ENCODE measurements around the gene FRMD4A. TPM values are rescaled to one million over a fixed set of nuclear protein-coding genes. Genes with fewer than 3 reads are reported as not detected.

Gene FRMD4A
- total and polyA plus RNA-seq, 10 of the 15 experiments (the other 5 are each of a cell fraction or from before 2014, with no cell fraction given): 17.8 to 75.2 (median 39.1) TPM

GRCh38 chr10:13997650-13998049, 333.1 kb downstream of the FRMD4A start:
- Histone ChIP-seq H3K27ac (ENCODE audit: control insufficient read depth, insufficient read depth) (no peak overlapping the region), H3K9me3 (replicated peaks; ENCODE audit: control insufficient read depth, insufficient read depth, low read length) (peaks cover 5% of the 10 kb centered on the region; the same call in 2 of the 3 replicates), H3K4me2 (ENCODE audit: control insufficient read depth, insufficient read depth) (no peak overlapping the region), H3K9ac (ENCODE audit: control insufficient read depth, insufficient read depth, low read length) (no peak overlapping the region), H3K4me1 (ENCODE audit: control insufficient read depth, insufficient read depth, low read length) (no peaks in the 10 kb centered on the region), H3K36me3 (ENCODE audit: control insufficient read depth in 2 of 2, insufficient read depth in 2 of 2, low read length in 1 of 2) (no peaks in the 10 kb centered on the region; a peak in 1 of 4 replicates), H4K20me1 (ENCODE audit: control insufficient read depth, insufficient read depth) (no peaks in the 10 kb centered on the region), H3K27me3 (replicated peaks in 1 of 2; ENCODE audit: control insufficient read depth in 2 of 2, insufficient read depth in 2 of 2, low read length in 1 of 2) (no peaks in the 10 kb centered on the region), H2AFZ (ENCODE audit: control insufficient read depth, low read depth, low read length) (no peak overlapping the region), H3K4me3 (no peak overlapping the region), H3K79me2 (ENCODE audit: control insufficient read depth, insufficient read depth, low read length) (peaks cover 12% of the 10 kb centered on the region)
- in situ Hi-C loops (cut with MboI) (no loop called here), intact Hi-C loops (cut with micrococcal nuclease; ENCODE audit: unreplicated experiment) (no loop called here)
- TF ChIP-seq EED (IDR thresholded peaks at IDR 0.05; ENCODE audit: low read depth): no peak
- no peak for TF ChIP-seq ZZZ3 (IDR thresholded peaks at IDR 0.05; ENCODE audit: control insufficient read depth, insufficient read length, low read depth)
- TF ChIP-seq, protein P1, sequence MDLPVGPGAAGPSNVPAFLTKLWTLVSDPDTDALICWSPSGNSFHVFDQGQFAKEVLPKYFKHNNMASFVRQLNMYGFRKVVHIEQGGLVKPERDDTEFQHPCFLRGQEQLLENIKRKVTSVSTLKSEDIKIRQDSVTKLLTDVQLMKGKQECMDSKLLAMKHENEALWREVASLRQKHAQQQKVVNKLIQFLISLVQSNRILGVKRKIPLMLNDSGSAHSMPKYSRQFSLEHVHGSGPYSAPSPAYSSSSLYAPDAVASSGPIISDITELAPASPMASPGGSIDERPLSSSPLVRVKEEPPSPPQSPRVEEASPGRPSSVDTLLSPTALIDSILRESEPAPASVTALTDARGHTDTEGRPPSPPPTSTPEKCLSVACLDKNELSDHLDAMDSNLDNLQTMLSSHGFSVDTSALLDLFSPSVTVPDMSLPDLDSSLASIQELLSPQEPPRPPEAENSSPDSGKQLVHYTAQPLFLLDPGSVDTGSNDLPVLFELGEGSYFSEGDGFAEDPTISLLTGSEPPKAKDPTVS (IDR thresholded peaks at IDR 0.05; ENCODE audit: low read depth, low read length): no peak
- no peak for TF ChIP-seq SIN3A (IDR thresholded peaks at IDR 0.05; ENCODE audit: low read depth, low read length)
- TF ChIP-seq, protein P2, sequence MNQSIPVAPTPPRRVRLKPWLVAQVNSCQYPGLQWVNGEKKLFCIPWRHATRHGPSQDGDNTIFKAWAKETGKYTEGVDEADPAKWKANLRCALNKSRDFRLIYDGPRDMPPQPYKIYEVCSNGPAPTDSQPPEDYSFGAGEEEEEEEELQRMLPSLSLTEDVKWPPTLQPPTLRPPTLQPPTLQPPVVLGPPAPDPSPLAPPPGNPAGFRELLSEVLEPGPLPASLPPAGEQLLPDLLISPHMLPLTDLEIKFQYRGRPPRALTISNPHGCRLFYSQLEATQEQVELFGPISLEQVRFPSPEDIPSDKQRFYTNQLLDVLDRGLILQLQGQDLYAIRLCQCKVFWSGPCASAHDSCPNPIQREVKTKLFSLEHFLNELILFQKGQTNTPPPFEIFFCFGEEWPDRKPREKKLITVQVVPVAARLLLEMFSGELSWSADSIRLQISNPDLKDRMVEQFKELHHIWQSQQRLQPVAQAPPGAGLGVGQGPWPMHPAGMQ (IDR thresholded peaks at IDR 0.05; ENCODE audit: borderline replicate concordance): no peak
- no peak for DNase-seq (ENCODE audit: low read depth, low spot score)
- SMC1A ChIA-PET (ENCODE audit: uncharacterized antibody, unreplicated experiment): interaction anchor here (1.1 to 1.6 kb wide), 4 partner anchors 10 to 29 kb away, joined by 3 to 5 read pairs (median 4); no protein-coding TSS in a partner anchor
- no TSS peak for BruUV-seq (replicated peaks)
- WGBS (ENCODE audit: insufficient coverage, insufficient replicate concordance, low lambda C conversion rate, missing lambda C conversion rate): 30% methylated on average over 2 of the region's 2 CpGs
- RAD21 ChIA-PET (ENCODE audit: unreplicated experiment): interaction anchor here (0.7 to 1.2 kb wide), 2 partner anchors 10 to 85 kb away, joined by 4 read pairs; no protein-coding TSS in a partner anchor
- CTCF ChIA-PET: no interaction called here
- no peak for ATAC-seq
- POLR2A ChIA-PET: no interaction called here
- no peak for FAIRE-seq

Measured in GM12878 (cell line).